OCI-LY1 (cell line): Measurements from ENCODE around the gene SCN5A.

Experiments
- H2AFZ ChIP-seq: fragments of 200-600 bp; sonication (generic), shearing (Covaris generic); 2 replicates; pipeline ENCODE4 v1.6.0; 2014; ENCODE audit warnings: antibody characterized with exemption, mild to moderate bottlenecking, low read length
- H3F3A ChIP-seq: fragments of 200-600 bp; sonication (generic), shearing (Covaris generic); 2 replicates; pipeline ENCODE4 v1.6.0; 2014; ENCODE audit warnings: mild to moderate bottlenecking, antibody characterized with exemption, low read length, moderate library complexity; ENCODE audit not compliant: insufficient read depth
- H3K27ac ChIP-seq: fragments of 200-600 bp; sonication (generic); 2 replicates; pipeline ENCODE4 v1.5.1; 2014; ENCODE audit warnings: low read length, mixed run types, mild to moderate bottlenecking, low read depth; ENCODE audit not compliant: poor library complexity, severe bottlenecking
- H3K27me3 ChIP-seq: fragments of 200-600 bp; sonication (generic); 2 replicates; pipeline ENCODE4 v1.6.0; 2014; ENCODE audit warnings: antibody characterized with exemption, mild to moderate bottlenecking, low read length, moderate library complexity; ENCODE audit not compliant: insufficient read depth
- H3K36me3 ChIP-seq: fragments of 200-600 bp; sonication (generic); 2 replicates; pipeline ENCODE4 v1.6.1; 2014; ENCODE audit warnings: mild to moderate bottlenecking, antibody characterized with exemption, low read length, moderate library complexity, mixed read lengths; ENCODE audit not compliant: insufficient read depth
- H3K4me1 ChIP-seq: fragments of 200-600 bp; sonication (generic); 2 replicates; pipeline ENCODE4 v1.5.1; 2014; ENCODE audit warnings: mild to moderate bottlenecking, low read length, moderate library complexity; ENCODE audit not compliant: insufficient read depth, severe bottlenecking
- H3K4me2 ChIP-seq: fragments of 200-600 bp; sonication (generic), shearing (Covaris generic); 2 replicates; pipeline ENCODE4 v1.6.1; 2014; ENCODE audit warnings: low read length
- H3K4me3 ChIP-seq: fragments of 200-600 bp; sonication (generic); 2 replicates; pipeline ENCODE4 v1.5.1; 2014; ENCODE audit warnings: low read length, low read depth, mild to moderate bottlenecking, mixed read lengths; ENCODE audit not compliant: poor library complexity, severe bottlenecking
- H3K79me2 ChIP-seq: fragments of 200-600 bp; shearing (Covaris generic); 2 replicates; pipeline ENCODE4 v1.6.1; 2016; ENCODE audit warnings: mixed run types, low read length, mixed read lengths; ENCODE audit not compliant: insufficient read depth
- H3K9ac ChIP-seq: fragments of 200-600 bp; sonication (generic), shearing (Covaris generic); 2 replicates; pipeline ENCODE4 v1.6.1; 2014; ENCODE audit warnings: mild to moderate bottlenecking, low read length, mixed read lengths
- H3K9me2 ChIP-seq: fragments of 200-600 bp; sonication (generic), shearing (Covaris generic); 2 replicates; pipeline ENCODE4 v1.6.1; 2014; ENCODE audit warnings: low read depth, mild to moderate bottlenecking, low read length, mixed read lengths
- H3K9me3 ChIP-seq: fragments of 200-600 bp; shearing (Covaris generic); 2 replicates; pipeline ENCODE4 v1.6.1; 2014; ENCODE audit warnings: low read length, mixed read lengths
- H4K20me1 ChIP-seq: fragments of 200-600 bp; sonication (generic), shearing (Covaris generic); 2 replicates; pipeline ENCODE4 v1.6.0; 2016; ENCODE audit warnings: mild to moderate bottlenecking, low read length; ENCODE audit not compliant: insufficient read depth
- CTCF ChIP-seq: fragments of 200-600 bp; sonication (generic), shearing (Covaris generic); IDR thresholded peaks from 2 replicates; pipeline ENCODE4 v1.5.1; 2017; ENCODE audit warnings: mild to moderate bottlenecking, antibody characterized with exemption, low read length, moderate library complexity, mixed read lengths
- EZH2 ChIP-seq: fragments of 200-600 bp; sonication (generic), shearing (Covaris generic); IDR thresholded peaks from 2 replicates; pipeline ENCODE4 v1.8.0; 2017; ENCODE audit warnings: borderline replicate concordance, mixed run types, mild to moderate bottlenecking, antibody characterized with exemption, low read length, moderate library complexity, mixed read lengths

SCN5A gene

GRCh38 chr3:38622336-38622735 is 27.2 kb downstream of the SCN5A start:
- no peak overlapping the region for H3K9ac ChIP-seq
- no peaks in the 10 kb centered on the region for H3K79me2 ChIP-seq
- no peak overlapping the region for H2AFZ ChIP-seq
- TF ChIP-seq CTCF (no peak), EZH2 (no peak)
- H3F3A ChIP-seq, result no peaks in the 10 kb centered on the region
- no peaks in the 10 kb centered on the region for H3K27me3 ChIP-seq
- no peaks in the 10 kb centered on the region for H3K4me1 ChIP-seq
- no peaks in the 10 kb centered on the region for H4K20me1 ChIP-seq
- no peak overlapping the region for H3K27ac ChIP-seq
- H3K9me2 ChIP-seq, result no peaks in the 10 kb centered on the region
- H3K4me3 ChIP-seq, result no peak overlapping the region
- no peaks in the 10 kb centered on the region for H3K9me3 ChIP-seq
- H3K36me3 ChIP-seq, result no peaks in the 10 kb centered on the region
- no peak overlapping the region for H3K4me2 ChIP-seq

GRCh38 chr3:38620236-38620635 is 29.3 kb downstream of the SCN5A start:
- Histone ChIP-seq H3K27me3 (0 out of 2 replicates have a peak, but pooled peaks cover 3% of the 10 kb centered on the region), H3K4me1 (no peaks in the 10 kb centered on the region), H3K9ac (no peak overlapping the region), H4K20me1 (no peaks in the 10 kb centered on the region), H3K4me2 (no peak overlapping the region), H3K9me3 (no peaks in the 10 kb centered on the region), H3K27ac (no peak overlapping the region), H3K9me2 (no peaks in the 10 kb centered on the region), H2AFZ (no peak overlapping the region), H3F3A (no peaks in the 10 kb centered on the region), H3K36me3 (no peaks in the 10 kb centered on the region), H3K79me2 (no peaks in the 10 kb centered on the region), H3K4me3 (no peak overlapping the region)
- TF ChIP-seq EZH2, result no peak
- TF ChIP-seq CTCF, result no peak

GRCh38 chr3:38618343-38618742 is 31.1 kb downstream of the SCN5A start:
- H3F3A ChIP-seq, result no peaks in the 10 kb centered on the region
- H3K36me3 ChIP-seq, result no peaks in the 10 kb centered on the region
- no peaks in the 10 kb centered on the region for H3K4me1 ChIP-seq
- H3K4me2 ChIP-seq, result no peak overlapping the region
- H3K27me3 ChIP-seq, result 0 out of 2 replicates have a peak, but pooled peaks cover 3% of the 10 kb centered on the region
- H4K20me1 ChIP-seq, result no peaks in the 10 kb centered on the region
- H3K79me2 ChIP-seq, result no peaks in the 10 kb centered on the region
- TF ChIP-seq CTCF, result no peak
- TF ChIP-seq EZH2, result no peak
- no peak overlapping the region for H3K27ac ChIP-seq
- no peak overlapping the region for H3K9ac ChIP-seq
- no peak overlapping the region for H3K4me3 ChIP-seq
- no peaks in the 10 kb centered on the region for H3K9me2 ChIP-seq
- no peaks in the 10 kb centered on the region for H3K9me3 ChIP-seq
- H2AFZ ChIP-seq, result no peak overlapping the region
